ENCODE results near the gene RASGRF2.

DNA sequence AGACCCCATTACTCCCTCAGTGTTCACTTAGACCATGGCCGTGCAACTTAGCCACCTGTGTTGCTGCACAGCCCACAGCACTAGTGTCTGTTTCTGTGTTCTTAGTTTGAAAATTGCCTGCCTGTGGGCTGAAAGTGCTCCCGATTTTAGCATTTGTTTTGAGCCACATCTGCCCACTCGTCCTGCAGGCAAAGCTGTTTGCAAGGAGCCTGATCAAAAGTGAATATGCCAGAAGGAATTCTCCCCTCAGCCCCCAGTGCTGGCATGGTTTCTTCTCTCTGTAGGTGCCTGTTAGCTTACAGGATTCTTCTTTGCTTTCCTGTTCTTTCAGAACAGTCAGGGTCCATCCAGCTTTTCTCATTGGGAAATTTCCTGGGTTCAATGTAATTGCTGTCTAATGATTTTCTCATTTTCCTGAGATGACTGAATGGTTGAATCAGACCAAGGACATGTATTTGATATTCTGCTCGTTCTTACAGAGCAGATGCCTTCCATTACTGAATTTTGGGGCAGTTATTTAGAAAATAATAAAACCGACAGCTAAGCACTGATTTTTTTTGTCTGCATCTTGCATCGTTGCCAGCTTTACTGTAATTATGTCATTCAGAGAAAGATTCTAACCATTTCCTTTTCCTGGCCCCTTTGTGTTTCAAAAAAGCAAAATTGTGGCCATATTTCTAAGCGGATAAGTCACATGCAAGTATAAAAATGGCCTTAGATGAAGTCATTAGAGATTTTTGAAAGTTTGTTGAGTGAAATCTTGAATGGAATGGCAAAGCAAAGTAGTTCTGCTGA lies 161.9 kb downstream of the RASGRF2 start:
- TF ChIP-seq EP300 (IDR thresholded peaks at IDR 0.05): no peak
- TF ChIP-seq, protein P1, sequence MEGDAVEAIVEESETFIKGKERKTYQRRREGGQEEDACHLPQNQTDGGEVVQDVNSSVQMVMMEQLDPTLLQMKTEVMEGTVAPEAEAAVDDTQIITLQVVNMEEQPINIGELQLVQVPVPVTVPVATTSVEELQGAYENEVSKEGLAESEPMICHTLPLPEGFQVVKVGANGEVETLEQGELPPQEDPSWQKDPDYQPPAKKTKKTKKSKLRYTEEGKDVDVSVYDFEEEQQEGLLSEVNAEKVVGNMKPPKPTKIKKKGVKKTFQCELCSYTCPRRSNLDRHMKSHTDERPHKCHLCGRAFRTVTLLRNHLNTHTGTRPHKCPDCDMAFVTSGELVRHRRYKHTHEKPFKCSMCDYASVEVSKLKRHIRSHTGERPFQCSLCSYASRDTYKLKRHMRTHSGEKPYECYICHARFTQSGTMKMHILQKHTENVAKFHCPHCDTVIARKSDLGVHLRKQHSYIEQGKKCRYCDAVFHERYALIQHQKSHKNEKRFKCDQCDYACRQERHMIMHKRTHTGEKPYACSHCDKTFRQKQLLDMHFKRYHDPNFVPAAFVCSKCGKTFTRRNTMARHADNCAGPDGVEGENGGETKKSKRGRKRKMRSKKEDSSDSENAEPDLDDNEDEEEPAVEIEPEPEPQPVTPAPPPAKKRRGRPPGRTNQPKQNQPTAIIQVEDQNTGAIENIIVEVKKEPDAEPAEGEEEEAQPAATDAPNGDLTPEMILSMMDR (IDR thresholded peaks at IDR 0.05): no peak
- TF ChIP-seq POLR2AphosphoS5 (IDR thresholded peaks at IDR 0.05): no peak
